Activated T-helper 2 cell treated with anti-CD3 and anti-CD28 coated beads, Interferon-gamma antibody, Interleukin-2, Interleukin-4, amounts not matched to agents 10 μg/mL and 5 μg/mL and 100 μg/mL, durations not matched to agents 14 hours and 24 hours and 36 hours (primary cell): Measurements from ENCODE around the gene SOD2. TPM values are rescaled to one million over a fixed set of nuclear protein-coding genes. Genes with fewer than 3 reads are reported as not detected.
"Not testable (repeated sequence)": the region's sequence is repeated elsewhere in the genome, so short reads cannot be mapped to it uniquely, and the experiment has no call there.

Source experiments
- DNase-seq: peaks from one replicate; pipeline ENCODE4 v3.0.0; 2021; ENCODE audit warnings: low spot score
- H3K27ac Mint-ChIP-seq: one replicate; pipeline ENCODE4 v1.8.0; 2021; ENCODE audit warnings: mixed read lengths
- H3K27me3 Mint-ChIP-seq: one replicate; pipeline ENCODE4 v1.8.0; 2021; ENCODE audit warnings: low read depth, mixed read lengths
- H3K36me3 Mint-ChIP-seq: one replicate; pipeline ENCODE4 v1.8.0; 2021; ENCODE audit warnings: low read depth, mixed read lengths
- H3K4me1 Mint-ChIP-seq: one replicate; pipeline ENCODE4 v1.8.0; 2021; ENCODE audit warnings: low read depth, mixed read lengths
- H3K4me3 Mint-ChIP-seq: one replicate; pipeline ENCODE4 v1.8.0; 2021; ENCODE audit warnings: low read depth, mild to moderate bottlenecking, moderate library complexity, mixed read lengths
- H3K9me3 Mint-ChIP-seq: one replicate; pipeline ENCODE4 v1.8.0; 2021; ENCODE audit warnings: mixed read lengths
- intact Hi-C: fragments of 100-400 bp; cut with micrococcal nuclease; formaldehyde crosslinking; loops from one replicate; pipeline ENCODE4 v1.15.1; 2023
- total RNA-seq: library from RNA; stranded (reverse); gene quantifications from 2 replicates; pipeline ENCODE4 v1.2.3, GENCODE V29; 2022

Gene SOD2
- total RNA-seq, 1 donor from 2014 or later: 54.3 TPM

- Mint-ChIP-seq H3K36me3 (peaks cover 63% of the 10 kb centered on the region), H3K4me1 (peaks cover 35% of the 10 kb centered on the region), H3K9me3 (peaks cover 11% of the 10 kb centered on the region), H3K4me3 (peak overlapping the region; percentile 94), H3K27ac (peak overlapping the region; percentile 99), H3K27me3 (no peaks in the 10 kb centered on the region)
- intact Hi-C loops: no loop called here
- DNase-seq: no peak
Observed at GRCh38 chr6:159726255-159726917, 33.3 kb upstream of the SOD2 start.

GRCh38 chr6:159725208-159725607 lies 32.2 kb upstream of the SOD2 start:
- DNase-seq, H3K27ac Mint-ChIP-seq, H3K27me3 Mint-ChIP-seq, intact Hi-C loops: not testable (repeated sequence)
- Mint-ChIP-seq H3K4me3 (peak overlapping the region; percentile 45), H3K4me1 (peaks cover 28% of the 10 kb centered on the region), H3K36me3 (peaks cover 56% of the 10 kb centered on the region), H3K9me3 (peaks cover 11% of the 10 kb centered on the region)

- intact Hi-C loops: loop anchor here (5.0 kb wide), 1 partner anchor 128 kb away; no protein-coding TSS in a partner anchor
- Mint-ChIP-seq H3K27ac (no peak overlapping the region), H3K9me3 (peaks cover 11% of the 10 kb centered on the region), H3K27me3 (no peaks in the 10 kb centered on the region), H3K4me1 (peaks cover 25% of the 10 kb centered on the region), H3K4me3 (peak overlapping the region; percentile 52), H3K36me3 (peaks cover 53% of the 10 kb centered on the region)
- DNase-seq: no peak
Observed at GRCh38 chr6:159724778-159725177, 31.7 kb upstream of the SOD2 start.

- H3K36me3 Mint-ChIP-seq: peaks cover 38% of the 10 kb centered on the region
- no peaks in the 10 kb centered on the region for H3K27me3 Mint-ChIP-seq
- H3K4me1 Mint-ChIP-seq: peaks cover 13% of the 10 kb centered on the region
- intact Hi-C loops: loop anchor here (5.0 kb wide), 1 partner anchor 129 kb away; no protein-coding TSS in a partner anchor
- no peak overlapping the region for H3K4me3 Mint-ChIP-seq
- no peak overlapping the region for H3K27ac Mint-ChIP-seq
- peaks cover 11% of the 10 kb centered on the region for H3K9me3 Mint-ChIP-seq
- no peak for DNase-seq
Observed at GRCh38 chr6:159723259-159723658, 30.2 kb upstream of the SOD2 start.

GRCh38 chr6:159722655-159723054 lies 29.6 kb upstream of the SOD2 start:
- Mint-ChIP-seq H3K4me3 (no peak overlapping the region), H3K27ac (no peak overlapping the region), H3K4me1 (peaks cover 13% of the 10 kb centered on the region), H3K27me3 (no peaks in the 10 kb centered on the region), H3K9me3 (peaks cover 11% of the 10 kb centered on the region), H3K36me3 (peaks cover 34% of the 10 kb centered on the region)
- no peak for DNase-seq
- intact Hi-C loops: loop anchor here (5.0 kb wide), 1 partner anchor 130 kb away; no protein-coding TSS in a partner anchor

GRCh38 chr6:159721981-159722380 lies 28.9 kb upstream of the SOD2 start:
- H3K27ac Mint-ChIP-seq, DNase-seq, H3K27me3 Mint-ChIP-seq, H3K4me3 Mint-ChIP-seq: not testable (repeated sequence)
- peaks cover 34% of the 10 kb centered on the region for H3K36me3 Mint-ChIP-seq
- peaks cover 11% of the 10 kb centered on the region for H3K9me3 Mint-ChIP-seq
- peaks cover 13% of the 10 kb centered on the region for H3K4me1 Mint-ChIP-seq
- intact Hi-C loops: loop anchor here (5.0 kb wide), 1 partner anchor 130 kb away; no protein-coding TSS in a partner anchor

- DNase-seq: no peak
- no peaks in the 10 kb centered on the region for H3K27me3 Mint-ChIP-seq
- peaks cover 11% of the 10 kb centered on the region for H3K9me3 Mint-ChIP-seq
- H3K27ac Mint-ChIP-seq: no peak overlapping the region
- no peak overlapping the region for H3K4me3 Mint-ChIP-seq
- intact Hi-C loops: loop anchor here (5.0 kb wide), 1 partner anchor 132 kb away; no protein-coding TSS in a partner anchor
- H3K36me3 Mint-ChIP-seq: peaks cover 28% of the 10 kb centered on the region
- peaks cover 8% of the 10 kb centered on the region for H3K4me1 Mint-ChIP-seq
Observed at GRCh38 chr6:159720708-159721107, 27.7 kb upstream of the SOD2 start.

- intact Hi-C loops: no loop called here
- no peaks in the 10 kb centered on the region for H3K27me3 Mint-ChIP-seq
Observed at GRCh38 chr6:159719287-159719686, 26.2 kb upstream of the SOD2 start.

GRCh38 chr6:159718634-159719033 lies 25.6 kb upstream of the SOD2 start:
- intact Hi-C loops: no loop called here
- peaks cover 6% of the 10 kb centered on the region for H3K4me1 Mint-ChIP-seq
- no peak overlapping the region for H3K4me3 Mint-ChIP-seq
- DNase-seq: no peak
- H3K27ac Mint-ChIP-seq: no peak overlapping the region
- peaks cover 20% of the 10 kb centered on the region for H3K36me3 Mint-ChIP-seq
- no peaks in the 10 kb centered on the region for H3K27me3 Mint-ChIP-seq
- H3K9me3 Mint-ChIP-seq: peaks cover 11% of the 10 kb centered on the region

More at GRCh38 chr6:159719287-159719686, 26.2 kb upstream of the SOD2 start:
- peaks cover 11% of the 10 kb centered on the region for H3K9me3 Mint-ChIP-seq
- H3K27ac Mint-ChIP-seq: no peak overlapping the region
- peaks cover 25% of the 10 kb centered on the region for H3K36me3 Mint-ChIP-seq
- H3K4me1 Mint-ChIP-seq: peaks cover 6% of the 10 kb centered on the region
- DNase-seq: no peak
- H3K4me3 Mint-ChIP-seq: no peak overlapping the region

GRCh38 chr6:159716247-159717096 lies 23.4 kb upstream of the SOD2 start:
- no peak overlapping the region for H3K27ac Mint-ChIP-seq

GRCh38 chr6:159715605-159716004 lies 22.6 kb upstream of the SOD2 start:
- Mint-ChIP-seq H3K9me3 (no peaks in the 10 kb centered on the region), H3K27ac (no peak overlapping the region), H3K4me3 (no peak overlapping the region), H3K27me3 (no peaks in the 10 kb centered on the region), H3K4me1 (peaks cover 4% of the 10 kb centered on the region), H3K36me3 (peaks cover 4% of the 10 kb centered on the region)
- intact Hi-C loops: no loop called here
- no peak for DNase-seq

More at GRCh38 chr6:159716247-159717096, 23.4 kb upstream of the SOD2 start:
- Mint-ChIP-seq H3K27me3 (no peaks in the 10 kb centered on the region), H3K9me3 (no peaks in the 10 kb centered on the region), H3K4me1 (peaks cover 4% of the 10 kb centered on the region), H3K36me3 (peaks cover 4% of the 10 kb centered on the region), H3K4me3 (no peak overlapping the region)
- DNase-seq: no peak
- intact Hi-C loops: no loop called here

GRCh38 chr6:159715166-159715565 lies 22.1 kb upstream of the SOD2 start:
- intact Hi-C loops: no loop called here
- no peaks in the 10 kb centered on the region for H3K9me3 Mint-ChIP-seq

GRCh38 chr6:159714404-159714803 lies 21.4 kb upstream of the SOD2 start:
- Mint-ChIP-seq H3K4me1 (peaks cover 4% of the 10 kb centered on the region), H3K36me3 (peaks cover 6% of the 10 kb centered on the region), H3K27ac (no peak overlapping the region), H3K9me3 (peaks cover 5% of the 10 kb centered on the region), H3K4me3 (no peak overlapping the region), H3K27me3 (peaks cover 2% of the 10 kb centered on the region)
- intact Hi-C loops: no loop called here
- no peak for DNase-seq

More at GRCh38 chr6:159715166-159715565, 22.1 kb upstream of the SOD2 start:
- no peak for DNase-seq
- peaks cover 4% of the 10 kb centered on the region for H3K4me1 Mint-ChIP-seq
- no peaks in the 10 kb centered on the region for H3K27me3 Mint-ChIP-seq
- no peak overlapping the region for H3K27ac Mint-ChIP-seq
- no peak overlapping the region for H3K4me3 Mint-ChIP-seq
- peaks cover 4% of the 10 kb centered on the region for H3K36me3 Mint-ChIP-seq
